Keratinocyte (primary cell): ENCODE measurements around the gene OR2L3.
"Not testable (repeated sequence)": the region's sequence is repeated elsewhere in the genome, so short reads cannot be mapped to it uniquely, and the experiment has no call there.

Source experiments
- EZH2 ChIP-seq: IDR thresholded peaks from one replicate; pipeline ENCODE4 v1.6.1; 2012; ENCODE audit warnings: inconsistent platforms, mild to moderate bottlenecking, low read length, moderate library complexity
- TF ChIP-seq, protein P1 (sequence below), 3 experiments: IDR thresholded peaks in 1 of 3; conservative IDR thresholded peaks in 1 of 3; optimal IDR thresholded peaks in 1 of 3; 2 replicates in 2 of 3; 3 replicates in 1 of 3; pipeline versions ENCODE3 to v1.5.1; 2011; ENCODE audit warnings: low read length in 3 of 3, mild to moderate bottlenecking in 3 of 3, moderate library complexity in 2 of 3, control low read depth in 1 of 3, inconsistent platforms in 1 of 3; ENCODE audit not compliant: insufficient read depth in 2 of 3; ENCODE audit errors: extremely low read depth in 1 of 3

DNA sequence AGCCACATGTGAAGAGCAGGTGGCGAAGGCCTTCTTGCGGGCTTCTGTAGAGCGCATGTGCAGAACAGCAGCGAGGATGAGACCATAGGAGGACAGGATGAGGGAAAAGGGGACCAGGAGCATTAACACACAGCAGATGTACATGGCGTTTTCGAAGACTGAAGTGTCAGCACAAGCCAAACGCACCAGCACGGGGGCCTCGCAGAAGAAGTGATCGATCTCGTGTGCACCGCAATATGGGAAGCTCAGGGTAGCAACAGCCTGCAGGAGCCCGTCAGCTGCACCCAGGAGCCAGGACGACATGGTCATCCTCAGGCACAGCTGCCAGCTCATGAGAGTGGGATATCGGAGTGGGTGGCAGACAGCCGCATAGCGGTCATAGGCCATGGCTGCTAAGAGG, 37.2 kb downstream of the OR2L3 start:
- TF ChIP-seq, protein P1, sequence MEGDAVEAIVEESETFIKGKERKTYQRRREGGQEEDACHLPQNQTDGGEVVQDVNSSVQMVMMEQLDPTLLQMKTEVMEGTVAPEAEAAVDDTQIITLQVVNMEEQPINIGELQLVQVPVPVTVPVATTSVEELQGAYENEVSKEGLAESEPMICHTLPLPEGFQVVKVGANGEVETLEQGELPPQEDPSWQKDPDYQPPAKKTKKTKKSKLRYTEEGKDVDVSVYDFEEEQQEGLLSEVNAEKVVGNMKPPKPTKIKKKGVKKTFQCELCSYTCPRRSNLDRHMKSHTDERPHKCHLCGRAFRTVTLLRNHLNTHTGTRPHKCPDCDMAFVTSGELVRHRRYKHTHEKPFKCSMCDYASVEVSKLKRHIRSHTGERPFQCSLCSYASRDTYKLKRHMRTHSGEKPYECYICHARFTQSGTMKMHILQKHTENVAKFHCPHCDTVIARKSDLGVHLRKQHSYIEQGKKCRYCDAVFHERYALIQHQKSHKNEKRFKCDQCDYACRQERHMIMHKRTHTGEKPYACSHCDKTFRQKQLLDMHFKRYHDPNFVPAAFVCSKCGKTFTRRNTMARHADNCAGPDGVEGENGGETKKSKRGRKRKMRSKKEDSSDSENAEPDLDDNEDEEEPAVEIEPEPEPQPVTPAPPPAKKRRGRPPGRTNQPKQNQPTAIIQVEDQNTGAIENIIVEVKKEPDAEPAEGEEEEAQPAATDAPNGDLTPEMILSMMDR (optimal IDR thresholded peaks at IDR 0.05 in 1 of 3, IDR thresholded peaks at IDR 0.05 in 1 of 3, conservative IDR thresholded peaks at IDR 0.05 in 1 of 3; ENCODE audit: extremely low read depth in 1 of 3, insufficient read depth in 2 of 3, low read length in 3 of 3): not testable (repeated sequence)
- TF ChIP-seq EZH2: not testable (repeated sequence)
